HEK293 (cell line): ENCODE data around the gene TP53BP1.

Source experiments
- KLF16 ChIP-seq: fragments of 450-650 bp; formaldehyde crosslinking; IDR thresholded peaks from 2 replicates; pipeline ENCODE4 v1.5.1; 2017; ENCODE audit warnings: missing biosample characterization, missing genetic modification characterization
- YY1 ChIP-seq: fragments of 450-650 bp; formaldehyde crosslinking; IDR thresholded peaks from 2 replicates; pipeline ENCODE4 v1.5.1; 2018; ENCODE audit warnings: missing biosample characterization, missing genetic modification characterization
- ZBTB20 ChIP-seq: fragments of 450-650 bp; formaldehyde crosslinking; IDR thresholded peaks from 2 replicates; pipeline ENCODE4 v1.5.1; 2016; ENCODE audit warnings: missing biosample characterization, missing genetic modification characterization
- ZNF2 ChIP-seq: fragments of 450-650 bp; formaldehyde crosslinking; IDR thresholded peaks from 2 replicates; pipeline ENCODE4 v1.5.1; 2016; ENCODE audit warnings: missing biosample characterization, missing genetic modification characterization
- ZNF521 ChIP-seq: fragments of 450-650 bp; formaldehyde crosslinking; IDR thresholded peaks from 2 replicates; pipeline ENCODE4 v1.5.1; 2017; ENCODE audit warnings: missing biosample characterization, mild to moderate bottlenecking, missing genetic modification characterization
- ZNF571 ChIP-seq: fragments of 450-650 bp; formaldehyde crosslinking; IDR thresholded peaks from 2 replicates; pipeline ENCODE4 v1.5.0; 2017; ENCODE audit warnings: missing biosample characterization, missing genetic modification characterization
- TF ChIP-seq, protein P1 (sequence below): fragments of 450-650 bp; formaldehyde crosslinking; IDR thresholded peaks from 2 replicates; pipeline ENCODE4 v1.5.1; 2016; ENCODE audit warnings: missing biosample characterization, missing genetic modification characterization
- TF ChIP-seq, protein P2 (sequence below): fragments of 450-650 bp; formaldehyde crosslinking; IDR thresholded peaks from 2 replicates; pipeline ENCODE4 v1.5.1; 2016; ENCODE audit warnings: missing biosample characterization, missing genetic modification characterization

DNA sequence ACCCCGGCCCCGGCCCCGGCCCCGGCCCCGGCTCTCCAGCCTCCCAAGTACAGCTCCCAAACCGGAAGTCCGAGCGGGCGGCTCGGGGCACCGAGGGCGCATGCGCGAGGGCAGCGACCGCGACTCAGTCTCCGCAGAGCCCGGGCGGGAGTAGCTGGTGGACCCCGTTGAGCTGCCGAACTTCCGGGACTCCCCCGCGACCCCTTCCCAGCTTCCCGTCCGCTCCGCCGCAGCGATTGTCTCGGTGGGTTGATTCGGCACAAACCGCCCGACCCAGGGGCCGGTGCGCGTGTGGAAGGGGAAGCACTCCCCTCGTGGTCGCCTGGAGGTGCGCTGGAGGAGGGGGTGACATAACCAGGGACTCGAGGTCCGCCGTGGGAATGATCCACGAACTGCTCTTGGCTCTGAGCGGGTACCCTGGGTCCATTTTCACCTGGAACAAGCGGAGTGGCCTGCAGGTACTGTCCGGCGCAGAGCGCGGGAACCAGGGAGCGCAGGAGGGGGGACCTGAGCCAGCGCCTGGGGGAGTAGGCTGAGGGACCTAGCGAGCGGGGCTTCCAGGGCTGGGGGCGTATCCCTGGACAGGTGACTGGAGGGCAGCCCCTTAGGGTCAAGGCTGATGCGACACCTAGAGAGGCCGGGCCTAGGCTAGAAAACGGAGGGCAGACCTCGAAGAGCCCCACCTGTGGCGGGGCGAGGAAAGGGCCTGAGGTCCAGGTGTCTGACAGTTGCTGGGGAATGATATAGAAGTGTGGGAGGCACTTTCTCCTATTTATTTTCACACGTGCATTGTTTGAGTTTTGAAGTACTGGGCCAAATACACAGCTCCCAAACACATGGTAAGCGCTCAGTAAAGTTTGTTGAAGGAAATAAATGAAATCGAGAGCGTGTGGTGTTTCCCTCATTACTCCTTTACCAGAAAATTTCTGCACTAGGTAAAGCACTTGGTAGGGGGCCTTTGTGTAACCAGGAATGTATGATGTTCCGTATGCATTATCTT lies 121.7 kb downstream of the TP53BP1 start, which contains the start of the genes TUBGCP4 and ZSCAN29:
- TF ChIP-seq ZBTB20 (tag by site-specific recombination) = peak; percentile 75
- TF ChIP-seq, protein P1, sequence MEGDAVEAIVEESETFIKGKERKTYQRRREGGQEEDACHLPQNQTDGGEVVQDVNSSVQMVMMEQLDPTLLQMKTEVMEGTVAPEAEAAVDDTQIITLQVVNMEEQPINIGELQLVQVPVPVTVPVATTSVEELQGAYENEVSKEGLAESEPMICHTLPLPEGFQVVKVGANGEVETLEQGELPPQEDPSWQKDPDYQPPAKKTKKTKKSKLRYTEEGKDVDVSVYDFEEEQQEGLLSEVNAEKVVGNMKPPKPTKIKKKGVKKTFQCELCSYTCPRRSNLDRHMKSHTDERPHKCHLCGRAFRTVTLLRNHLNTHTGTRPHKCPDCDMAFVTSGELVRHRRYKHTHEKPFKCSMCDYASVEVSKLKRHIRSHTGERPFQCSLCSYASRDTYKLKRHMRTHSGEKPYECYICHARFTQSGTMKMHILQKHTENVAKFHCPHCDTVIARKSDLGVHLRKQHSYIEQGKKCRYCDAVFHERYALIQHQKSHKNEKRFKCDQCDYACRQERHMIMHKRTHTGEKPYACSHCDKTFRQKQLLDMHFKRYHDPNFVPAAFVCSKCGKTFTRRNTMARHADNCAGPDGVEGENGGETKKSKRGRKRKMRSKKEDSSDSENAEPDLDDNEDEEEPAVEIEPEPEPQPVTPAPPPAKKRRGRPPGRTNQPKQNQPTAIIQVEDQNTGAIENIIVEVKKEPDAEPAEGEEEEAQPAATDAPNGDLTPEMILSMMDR = peak; percentile 68
- TF ChIP-seq KLF16 (tag by site-specific recombination) = 0 out of 2 replicates have a peak, but pooled peaks have one; percentile 23
- no peak for TF ChIP-seq YY1 (tag by site-specific recombination)
- TF ChIP-seq ZNF571 = no peak
- TF ChIP-seq, protein P2, sequence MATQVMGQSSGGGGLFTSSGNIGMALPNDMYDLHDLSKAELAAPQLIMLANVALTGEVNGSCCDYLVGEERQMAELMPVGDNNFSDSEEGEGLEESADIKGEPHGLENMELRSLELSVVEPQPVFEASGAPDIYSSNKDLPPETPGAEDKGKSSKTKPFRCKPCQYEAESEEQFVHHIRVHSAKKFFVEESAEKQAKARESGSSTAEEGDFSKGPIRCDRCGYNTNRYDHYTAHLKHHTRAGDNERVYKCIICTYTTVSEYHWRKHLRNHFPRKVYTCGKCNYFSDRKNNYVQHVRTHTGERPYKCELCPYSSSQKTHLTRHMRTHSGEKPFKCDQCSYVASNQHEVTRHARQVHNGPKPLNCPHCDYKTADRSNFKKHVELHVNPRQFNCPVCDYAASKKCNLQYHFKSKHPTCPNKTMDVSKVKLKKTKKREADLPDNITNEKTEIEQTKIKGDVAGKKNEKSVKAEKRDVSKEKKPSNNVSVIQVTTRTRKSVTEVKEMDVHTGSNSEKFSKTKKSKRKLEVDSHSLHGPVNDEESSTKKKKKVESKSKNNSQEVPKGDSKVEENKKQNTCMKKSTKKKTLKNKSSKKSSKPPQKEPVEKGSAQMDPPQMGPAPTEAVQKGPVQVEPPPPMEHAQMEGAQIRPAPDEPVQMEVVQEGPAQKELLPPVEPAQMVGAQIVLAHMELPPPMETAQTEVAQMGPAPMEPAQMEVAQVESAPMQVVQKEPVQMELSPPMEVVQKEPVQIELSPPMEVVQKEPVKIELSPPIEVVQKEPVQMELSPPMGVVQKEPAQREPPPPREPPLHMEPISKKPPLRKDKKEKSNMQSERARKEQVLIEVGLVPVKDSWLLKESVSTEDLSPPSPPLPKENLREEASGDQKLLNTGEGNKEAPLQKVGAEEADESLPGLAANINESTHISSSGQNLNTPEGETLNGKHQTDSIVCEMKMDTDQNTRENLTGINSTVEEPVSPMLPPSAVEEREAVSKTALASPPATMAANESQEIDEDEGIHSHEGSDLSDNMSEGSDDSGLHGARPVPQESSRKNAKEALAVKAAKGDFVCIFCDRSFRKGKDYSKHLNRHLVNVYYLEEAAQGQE (tag by site-specific recombination) = no peak
- TF ChIP-seq ZNF521 (tag by site-specific recombination) = no peak
- no peak; the same call in 1 of the 2 replicates for TF ChIP-seq ZNF2 (tag by site-specific recombination)
